ENCODE data around the gene IL1RL2. TPM values are rescaled to one million over a fixed set of nuclear protein-coding genes. Genes with fewer than 3 reads are reported as not detected.

The IL1RL2 gene
- total RNA-seq, 2 experiments from 2014 or later = 1.1 to 1.7 TPM

DNA sequence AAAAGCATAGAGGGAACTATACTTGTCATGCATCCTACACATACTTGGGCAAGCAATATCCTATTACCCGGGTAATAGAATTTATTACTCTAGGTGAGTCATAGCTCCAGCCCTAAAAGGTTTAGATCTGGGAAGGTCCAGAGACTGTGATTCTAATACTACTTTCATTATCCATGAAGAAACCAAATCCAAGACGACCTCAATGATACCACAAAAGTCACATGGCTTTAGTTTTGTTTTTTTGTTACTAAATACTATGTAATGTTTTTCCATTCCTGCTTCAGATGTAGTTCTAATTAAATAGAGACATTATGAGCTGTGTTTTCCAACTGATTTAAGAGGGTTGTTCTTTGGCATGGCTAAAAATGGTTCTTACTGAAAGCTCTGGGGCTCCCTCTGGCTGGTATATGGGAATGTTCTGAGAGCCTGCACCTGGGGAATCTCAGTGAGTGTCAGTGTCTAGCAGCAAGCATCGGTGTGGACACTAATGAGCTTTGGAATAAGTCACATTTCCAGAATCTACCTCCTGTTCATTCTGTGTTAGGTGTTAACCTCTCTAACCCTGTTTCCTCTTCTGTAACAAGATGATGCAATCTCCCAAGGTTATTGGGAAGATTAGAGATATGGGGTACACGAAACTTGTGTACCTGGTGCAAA lies 20.5 kb upstream of the IL1RL2 start:
- Mint-ChIP-seq H3K4me3 (no peak overlapping the region), H3K9me3 (no peaks in the 10 kb centered on the region), H3K27ac (no peak overlapping the region), H3K4me1 (ENCODE audit: low read depth) (peaks cover 5% of the 10 kb centered on the region), H3K27me3 (no peaks in the 10 kb centered on the region), H3K36me3 (peaks cover 24% of the 10 kb centered on the region)
- POLR2A ChIA-PET = interaction anchor here (1.1 kb wide), 1 partner anchor 83 kb away, joined by 3 read pairs; no protein-coding TSS in a partner anchor
- no peak for DNase-seq
- intact Hi-C loops (cut with micrococcal nuclease) = loop anchor here (1.0 to 5.0 kb wide), 4 partner anchors 76 to 282 kb away; no protein-coding TSS in a partner anchor
- CTCF ChIA-PET = interaction anchor here (0.6 to 2.9 kb wide), 14 partner anchors 9 to 282 kb away, joined by 3 to 24 read pairs (median 5); no protein-coding TSS in a partner anchor

DNA sequence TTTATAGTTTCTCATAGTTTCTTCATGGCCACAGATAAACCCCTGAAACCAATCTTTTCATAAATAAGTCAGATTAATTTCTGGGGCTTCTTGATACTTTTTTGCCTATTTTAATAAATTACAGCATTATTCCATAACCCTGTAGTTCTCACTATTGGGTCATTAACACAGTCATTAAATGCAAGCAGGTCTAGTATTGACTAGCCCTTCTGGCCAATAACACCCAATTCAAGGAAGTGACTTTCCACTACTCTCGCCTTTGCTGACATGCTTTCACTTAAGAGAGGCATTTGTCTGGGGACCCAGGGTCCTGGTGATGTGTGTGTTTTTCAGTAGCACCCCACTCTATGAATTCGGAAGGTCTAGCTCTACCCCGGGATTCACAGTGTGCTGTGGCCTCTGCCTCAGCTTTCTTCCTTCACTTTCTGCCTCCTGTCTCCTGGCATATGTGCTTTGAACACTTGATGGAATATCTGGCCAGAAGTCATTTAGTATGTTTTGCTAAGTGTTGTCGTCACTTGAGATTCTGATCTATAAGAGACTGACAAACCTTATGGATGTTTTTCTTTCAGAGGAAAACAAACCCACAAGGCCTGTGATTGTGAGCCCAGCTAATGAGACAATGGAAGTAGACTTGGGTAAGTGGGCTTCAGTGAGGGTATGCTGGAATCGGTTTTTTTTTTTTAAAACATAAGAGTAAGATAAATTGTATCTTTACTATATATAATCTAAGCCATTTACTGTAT lies 18.6 kb upstream of the IL1RL2 start:
- Mint-ChIP-seq H3K27me3 (no peaks in the 10 kb centered on the region), H3K9me3 (no peaks in the 10 kb centered on the region), H3K4me3 (no peak overlapping the region), H3K36me3 (peaks cover 36% of the 10 kb centered on the region), H3K27ac (no peak overlapping the region), H3K4me1 (ENCODE audit: low read depth) (peaks cover 8% of the 10 kb centered on the region)
- no peak for DNase-seq
- CTCF ChIA-PET = no interaction called here
- intact Hi-C loops (cut with micrococcal nuclease) = loop anchor here (5.0 kb wide), 1 partner anchor 74 kb away; no protein-coding TSS in a partner anchor
- POLR2A ChIA-PET = no interaction called here

DNA sequence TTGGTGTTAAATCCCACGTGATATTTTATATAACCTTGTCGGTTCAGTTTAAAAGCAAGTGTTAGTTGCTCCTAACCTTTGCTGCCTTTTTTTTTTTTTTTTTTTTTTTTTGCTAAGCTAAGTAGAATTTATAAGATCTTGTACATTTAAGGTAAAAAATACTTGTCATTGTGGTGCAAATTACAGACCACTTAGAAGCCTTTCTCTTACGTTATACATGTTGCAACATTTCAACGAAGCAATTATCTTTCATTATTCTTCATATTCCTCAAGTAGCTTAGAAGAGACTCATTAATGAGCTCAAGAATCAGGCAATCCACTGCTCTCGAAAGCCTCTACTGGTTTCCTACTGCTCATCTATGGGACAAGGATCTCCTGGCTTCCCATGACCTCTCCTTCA lies 14.9 kb upstream of the IL1RL2 start:
- intact Hi-C loops (cut with micrococcal nuclease) = no loop called here
- Mint-ChIP-seq H3K27ac (no peak overlapping the region), H3K36me3 (peaks cover 45% of the 10 kb centered on the region), H3K4me1 (ENCODE audit: low read depth) (peaks cover 3% of the 10 kb centered on the region), H3K4me3 (no peak overlapping the region), H3K9me3 (no peaks in the 10 kb centered on the region), H3K27me3 (no peaks in the 10 kb centered on the region)
- CTCF ChIA-PET = interaction anchor here (1.8 kb wide), 1 partner anchor 288 kb away, joined by 6 read pairs; no protein-coding TSS in a partner anchor
- POLR2A ChIA-PET = no interaction called here
- DNase-seq = no peak

GRCh38 chr2:102172745-102173144 lies 14.1 kb upstream of the IL1RL2 start:
- no peak for DNase-seq
- Mint-ChIP-seq H3K4me1 (ENCODE audit: low read depth) (peaks cover 3% of the 10 kb centered on the region), H3K27me3 (peaks cover 1% of the 10 kb centered on the region), H3K4me3 (no peak overlapping the region), H3K27ac (no peak overlapping the region), H3K9me3 (no peaks in the 10 kb centered on the region), H3K36me3 (peaks cover 50% of the 10 kb centered on the region)
- POLR2A ChIA-PET = no interaction called here
- CTCF ChIA-PET = interaction anchor here (0.9 to 1.8 kb wide), 2 partner anchors 68 to 289 kb away, joined by 3 to 6 read pairs; no protein-coding TSS in a partner anchor
- intact Hi-C loops (cut with micrococcal nuclease) = no loop called here

DNA sequence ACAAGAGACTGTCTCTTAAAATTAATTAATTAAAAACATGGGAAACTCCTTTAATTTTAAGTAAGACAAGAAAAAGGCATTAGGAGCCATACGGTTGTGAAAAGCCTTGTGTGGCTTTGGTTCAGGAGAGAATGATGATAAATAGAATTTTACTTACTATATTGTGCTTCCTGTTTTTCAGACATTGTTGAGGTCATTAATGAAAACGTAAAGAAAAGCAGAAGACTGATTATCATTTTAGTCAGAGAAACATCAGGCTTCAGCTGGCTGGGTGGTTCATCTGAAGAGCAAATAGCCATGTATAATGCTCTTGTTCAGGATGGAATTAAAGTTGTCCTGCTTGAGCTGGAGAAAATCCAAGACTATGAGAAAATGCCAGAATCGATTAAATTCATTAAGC lies 10.7 kb upstream of the IL1RL2 start:
- Mint-ChIP-seq H3K27ac (no peak overlapping the region), H3K4me1 (ENCODE audit: low read depth) (peaks cover 3% of the 10 kb centered on the region), H3K27me3 (peaks cover 1% of the 10 kb centered on the region), H3K4me3 (no peak overlapping the region), H3K36me3 (peaks cover 40% of the 10 kb centered on the region), H3K9me3 (no peaks in the 10 kb centered on the region)
- intact Hi-C loops (cut with micrococcal nuclease) = no loop called here
- ChIA-PET POLR2A (no interaction called here), CTCF (no interaction called here)
- DNase-seq = no peak

GRCh38 chr2:102177814-102178478 lies 8.9 kb upstream of the IL1RL2 start:
- no peak for DNase-seq
- POLR2A ChIA-PET = no interaction called here
- H3K27ac Mint-ChIP-seq = no peak overlapping the region
- peaks cover 6% of the 10 kb centered on the region for H3K27me3 Mint-ChIP-seq
- intact Hi-C loops (cut with micrococcal nuclease) = no loop called here
- CTCF ChIA-PET = interaction anchor here (0.9 to 1.3 kb wide), 2 partner anchors 63 to 158 kb away, joined by 3 to 6 read pairs; no protein-coding TSS in a partner anchor
- H3K36me3 Mint-ChIP-seq = peaks cover 30% of the 10 kb centered on the region
- H3K4me3 Mint-ChIP-seq = no peak overlapping the region
- no peaks in the 10 kb centered on the region for H3K9me3 Mint-ChIP-seq
- peaks cover under 1% of the 10 kb centered on the region for H3K4me1 Mint-ChIP-seq (ENCODE audit: low read depth)

DNA sequence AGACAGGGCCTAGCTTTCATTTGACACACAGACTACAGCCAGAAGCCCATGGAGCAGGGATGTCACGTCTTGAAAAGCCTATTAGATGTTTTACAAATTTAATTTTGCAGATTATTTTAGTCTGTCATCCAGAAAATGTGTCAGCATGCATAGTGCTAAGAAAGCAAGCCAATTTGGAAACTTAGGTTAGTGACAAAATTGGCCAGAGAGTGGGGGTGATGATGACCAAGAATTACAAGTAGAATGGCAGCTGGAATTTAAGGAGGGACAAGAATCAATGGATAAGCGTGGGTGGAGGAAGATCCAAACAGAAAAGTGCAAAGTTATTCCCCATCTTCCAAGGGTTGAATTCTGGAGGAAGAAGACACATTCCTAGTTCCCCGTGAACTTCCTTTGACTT lies 7.8 kb upstream of the IL1RL2 start:
- intact Hi-C loops (cut with micrococcal nuclease) = no loop called here
- Mint-ChIP-seq H3K4me3 (no peak overlapping the region), H3K9me3 (no peaks in the 10 kb centered on the region), H3K27me3 (peaks cover 6% of the 10 kb centered on the region), H3K27ac (no peak overlapping the region), H3K36me3 (peaks cover 24% of the 10 kb centered on the region), H3K4me1 (ENCODE audit: low read depth) (no peaks in the 10 kb centered on the region)
- ChIA-PET CTCF (no interaction called here), POLR2A (no interaction called here)
- DNase-seq = no peak

DNA sequence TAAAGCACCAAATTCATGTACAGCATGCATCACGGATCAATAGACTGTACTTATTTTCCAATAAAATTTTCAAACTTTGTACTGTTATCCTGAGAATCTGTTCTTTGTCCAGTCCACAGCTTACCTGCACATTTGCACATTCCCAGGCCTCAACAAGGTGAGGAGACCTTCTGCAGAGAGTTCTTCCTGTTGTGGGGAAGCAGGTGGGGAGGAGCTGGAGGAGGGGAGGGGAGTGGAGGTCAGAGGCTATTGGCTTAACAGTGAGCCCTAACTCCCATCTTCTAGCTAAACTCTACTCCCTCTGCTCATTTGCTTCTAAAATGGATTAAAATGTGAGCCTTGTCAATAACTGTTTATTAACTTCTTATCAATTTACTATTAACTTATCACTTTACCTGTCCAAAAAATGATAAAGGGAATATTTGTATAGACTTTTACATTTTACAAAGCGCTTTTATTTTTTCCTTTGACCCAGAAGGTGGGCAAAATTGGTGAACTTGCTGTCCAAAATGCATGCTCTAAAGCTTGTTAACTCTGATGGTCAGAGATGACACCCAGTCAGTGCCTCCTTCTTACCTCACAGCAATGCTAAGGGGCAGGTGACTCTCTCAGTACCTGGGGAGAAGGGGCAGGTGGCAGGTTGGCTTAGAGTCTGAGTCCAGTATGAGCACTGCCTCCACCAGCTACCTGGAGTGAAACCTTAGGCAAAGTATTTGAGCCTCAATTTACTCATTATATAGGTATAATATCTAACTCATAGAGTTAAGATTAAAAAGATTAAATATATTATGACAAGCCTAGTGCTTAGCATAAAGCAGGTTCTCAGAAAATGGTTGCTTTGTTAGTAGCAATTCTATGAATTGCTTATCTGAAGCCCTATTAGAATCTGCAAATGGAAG lies 6.8 kb upstream of the IL1RL2 start:
- POLR2A ChIA-PET = no interaction called here
- H3K36me3 Mint-ChIP-seq = peaks cover 20% of the 10 kb centered on the region

GRCh38 chr2:102180687-102180999 lies 6.2 kb upstream of the IL1RL2 start:
- H3K4me1 Mint-ChIP-seq (ENCODE audit: low read depth) = peaks cover 6% of the 10 kb centered on the region
- no peak overlapping the region for H3K27ac Mint-ChIP-seq
- DNase-seq = no peak
- POLR2A ChIA-PET = no interaction called here
- H3K36me3 Mint-ChIP-seq = peaks cover 15% of the 10 kb centered on the region
- H3K4me3 Mint-ChIP-seq = no peak overlapping the region
- peaks cover 6% of the 10 kb centered on the region for H3K27me3 Mint-ChIP-seq
- CTCF ChIA-PET = interaction anchor here (0.8 to 2.0 kb wide), 3 partner anchors 60 to 297 kb away, joined by 3 to 7 read pairs (median 6); no protein-coding TSS in a partner anchor
- no peaks in the 10 kb centered on the region for H3K9me3 Mint-ChIP-seq
- intact Hi-C loops (cut with micrococcal nuclease) = no loop called here

More for the DNA sequence above, 6.8 kb upstream of the IL1RL2 start:
- no peaks in the 10 kb centered on the region for H3K9me3 Mint-ChIP-seq
- intact Hi-C loops (cut with micrococcal nuclease) = no loop called here
- H3K27me3 Mint-ChIP-seq = peaks cover 6% of the 10 kb centered on the region
- no peak overlapping the region for H3K27ac Mint-ChIP-seq
- CTCF ChIA-PET = interaction anchor here (0.8 to 2.0 kb wide), 3 partner anchors 60 to 296 kb away, joined by 3 to 7 read pairs (median 6); no protein-coding TSS in a partner anchor
- no peak overlapping the region for H3K4me3 Mint-ChIP-seq
- no peak for DNase-seq
- H3K4me1 Mint-ChIP-seq (ENCODE audit: low read depth) = peaks cover 1% of the 10 kb centered on the region

DNA sequence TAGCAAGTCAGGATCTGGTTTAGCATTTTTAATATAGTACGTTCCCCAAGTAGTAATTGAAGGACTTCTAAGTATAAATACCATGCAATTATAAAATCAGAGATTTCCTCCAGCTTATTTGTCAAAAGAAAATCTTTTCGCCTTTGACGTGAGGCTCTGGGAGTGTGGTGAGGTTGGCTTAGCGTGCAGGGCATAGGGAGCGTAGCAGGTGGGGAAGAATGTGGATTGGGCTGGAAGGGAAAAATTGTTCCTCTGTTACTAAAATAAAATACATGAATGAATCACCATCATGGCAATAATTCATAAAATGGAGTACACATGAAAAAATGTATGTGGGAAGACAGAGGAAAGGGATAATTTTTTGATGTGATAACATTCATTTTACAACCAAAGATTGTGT lies 5.4 kb upstream of the IL1RL2 start:
- Mint-ChIP-seq H3K27ac (no peak overlapping the region), H3K4me1 (ENCODE audit: low read depth) (peaks cover 10% of the 10 kb centered on the region), H3K27me3 (peaks cover 6% of the 10 kb centered on the region), H3K36me3 (peaks cover 10% of the 10 kb centered on the region), H3K9me3 (no peaks in the 10 kb centered on the region), H3K4me3 (no peak overlapping the region)
- intact Hi-C loops (cut with micrococcal nuclease) = no loop called here
- no peak for DNase-seq
- ChIA-PET CTCF (interaction anchor here (0.9 to 2.0 kb wide), 2 partner anchors 161 to 298 kb away, joined by 3 to 6 read pairs; no protein-coding TSS in a partner anchor), POLR2A (no interaction called here)

DNA sequence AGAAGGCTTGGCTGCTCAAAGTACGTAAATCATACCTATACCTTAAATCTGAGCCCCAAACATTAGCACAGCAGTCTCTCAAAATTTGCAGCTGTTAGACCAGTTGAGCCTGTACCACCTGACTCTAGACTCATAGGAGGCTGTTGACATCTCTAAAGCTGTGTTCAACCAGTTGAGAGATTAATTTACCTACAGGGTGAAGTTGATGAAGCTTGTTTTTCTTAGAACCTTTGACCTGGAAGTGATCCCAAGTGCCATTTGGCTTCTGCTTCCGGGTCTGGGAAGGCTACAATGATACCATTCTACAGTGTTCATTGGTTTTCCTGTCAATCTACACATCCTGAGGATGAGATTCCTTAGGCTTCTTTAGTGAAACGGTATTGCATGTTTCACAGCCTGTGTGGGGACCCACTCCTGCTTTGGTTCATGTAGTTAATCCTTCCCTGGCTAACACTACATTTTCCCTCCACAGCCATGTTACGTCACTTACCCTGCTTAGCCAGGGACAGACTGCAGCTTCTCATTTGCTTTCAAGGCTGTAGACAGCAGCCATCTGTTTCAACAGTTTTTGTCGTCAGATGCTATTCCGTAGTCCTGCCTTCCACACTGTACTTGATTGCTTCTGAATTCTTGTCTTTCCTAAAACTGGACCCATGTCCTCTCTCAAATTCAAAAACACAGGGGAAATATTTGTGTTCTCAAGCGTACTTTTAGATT lies 4.7 kb upstream of the IL1RL2 start:
- CTCF ChIA-PET = interaction anchor here (0.9 to 2.0 kb wide), 2 partner anchors 162 to 298 kb away, joined by 3 to 6 read pairs; no protein-coding TSS in a partner anchor
- no peaks in the 10 kb centered on the region for H3K9me3 Mint-ChIP-seq
- POLR2A ChIA-PET = no interaction called here
- peaks cover 15% of the 10 kb centered on the region for H3K4me1 Mint-ChIP-seq (ENCODE audit: low read depth)
- no peak for DNase-seq
- H3K4me3 Mint-ChIP-seq = no peak overlapping the region
- no peak overlapping the region for H3K27ac Mint-ChIP-seq
- H3K27me3 Mint-ChIP-seq = peaks cover 6% of the 10 kb centered on the region
- intact Hi-C loops (cut with micrococcal nuclease) = no loop called here
- peaks cover 8% of the 10 kb centered on the region for H3K36me3 Mint-ChIP-seq

All from activated CD4-positive, alpha-beta memory T cell treated with anti-CD3 and anti-CD28 coated beads for 36 hours (primary cell).